NCI-H510A treated with DMSO at 0.1 percent for 48 hours (cell line): Measurements from ENCODE around the gene DEPDC5.

Source experiments
- DNase-seq: peaks from one replicate; lab custom pipeline; 2025; lab: John Stamatoyannopoulos, UW

DEPDC5 gene

GRCh38 chr22:31896472-31896871, 142.7 kb downstream of the DEPDC5 start:
- DNase-seq = no peak

GRCh38 chr22:31897842-31898805, 144.3 kb downstream of the DEPDC5 start:
- no peak for DNase-seq

- no peak for DNase-seq
These were observed 145.1 kb downstream of the DEPDC5 start for GRCh38 chr22:31898926-31899325.

- no peak for DNase-seq
These were observed 145.8 kb downstream of the DEPDC5 start for GRCh38 chr22:31899669-31900068.

- DNase-seq = no peak
These were observed 147.7 kb downstream of the DEPDC5 start for GRCh38 chr22:31901388-31902137.

GRCh38 chr22:31904651-31905050, 150.8 kb downstream of the DEPDC5 start:
- DNase-seq = no peak

- no peak for DNase-seq
These were observed 151.5 kb downstream of the DEPDC5 start for GRCh38 chr22:31905356-31905755.

GRCh38 chr22:31906086-31906485, 152.3 kb downstream of the DEPDC5 start:
- no peak for DNase-seq

- no peak for DNase-seq
These were observed 152.8 kb downstream of the DEPDC5 start for GRCh38 chr22:31906569-31906968.

GRCh38 chr22:31909977-31910376, 156.2 kb downstream of the DEPDC5 start:
- DNase-seq = no peak

- DNase-seq = no peak
These were observed 158.0 kb downstream of the DEPDC5 start for GRCh38 chr22:31911565-31912406.

- DNase-seq = no peak
These were observed 158.6 kb downstream of the DEPDC5 start for GRCh38 chr22:31912407-31912743.

GRCh38 chr22:31915586-31915985, 161.8 kb downstream of the DEPDC5 start:
- DNase-seq = no peak

GRCh38 chr22:31917227-31917921, 163.6 kb downstream of the DEPDC5 start:
- DNase-seq = no peak

GRCh38 chr22:31919730-31920129, 165.9 kb downstream of the DEPDC5 start:
- DNase-seq = no peak

- DNase-seq = no peak
These were observed 166.5 kb downstream of the DEPDC5 start for GRCh38 chr22:31920306-31920705.

- no peak for DNase-seq
These were observed 167.3 kb downstream of the DEPDC5 start for GRCh38 chr22:31921106-31921505.

GRCh38 chr22:31922534-31922933, 168.7 kb downstream of the DEPDC5 start:
- no peak for DNase-seq

GRCh38 chr22:31923136-31923535, 169.3 kb downstream of the DEPDC5 start:
- DNase-seq = no peak

- DNase-seq = no peak
These were observed 169.9 kb downstream of the DEPDC5 start for GRCh38 chr22:31923747-31924146.

GRCh38 chr22:31925056-31925455, 171.2 kb downstream of the DEPDC5 start:
- DNase-seq = no peak

GRCh38 chr22:31926024-31926423, 172.2 kb downstream of the DEPDC5 start:
- no peak for DNase-seq
